Colon (tissue), 2 donors: ENCODE results near the gene TUBA3E.
"Not testable (repeated sequence)": the region's sequence is repeated elsewhere in the genome, so short reads cannot be mapped to it uniquely, and the experiment has no call there.

Source experiments
- FAIRE-seq: peaks from 2 replicates; lab custom pipeline; 2012; peaks lifted over from hg19 to GRCh38; lab: Jason Lieb, UNC
- donor health status: control.
- donor health status: control.

The TUBA3E gene

DNA sequence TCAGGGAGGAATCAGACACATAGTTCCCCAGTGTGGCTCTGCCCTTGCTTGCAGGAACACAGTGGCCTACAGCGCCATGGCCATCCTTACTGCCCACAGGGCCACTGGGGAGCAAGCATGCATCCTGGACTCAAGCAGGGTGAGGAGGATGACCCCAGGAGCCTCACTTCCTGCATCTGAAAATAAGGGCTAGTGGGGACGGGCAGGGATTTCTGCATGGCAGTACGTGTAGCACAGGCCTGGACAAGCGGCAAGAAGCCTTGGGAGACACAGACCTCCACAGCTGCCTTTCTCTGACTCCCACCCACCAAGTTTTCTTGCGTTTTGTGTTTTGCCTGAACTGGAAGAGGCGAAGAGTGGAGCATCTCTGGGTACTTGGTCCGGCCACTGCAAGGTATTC lies 35.8 kb downstream of the TUBA3E start:
- FAIRE-seq: not testable (repeated sequence)

DNA sequence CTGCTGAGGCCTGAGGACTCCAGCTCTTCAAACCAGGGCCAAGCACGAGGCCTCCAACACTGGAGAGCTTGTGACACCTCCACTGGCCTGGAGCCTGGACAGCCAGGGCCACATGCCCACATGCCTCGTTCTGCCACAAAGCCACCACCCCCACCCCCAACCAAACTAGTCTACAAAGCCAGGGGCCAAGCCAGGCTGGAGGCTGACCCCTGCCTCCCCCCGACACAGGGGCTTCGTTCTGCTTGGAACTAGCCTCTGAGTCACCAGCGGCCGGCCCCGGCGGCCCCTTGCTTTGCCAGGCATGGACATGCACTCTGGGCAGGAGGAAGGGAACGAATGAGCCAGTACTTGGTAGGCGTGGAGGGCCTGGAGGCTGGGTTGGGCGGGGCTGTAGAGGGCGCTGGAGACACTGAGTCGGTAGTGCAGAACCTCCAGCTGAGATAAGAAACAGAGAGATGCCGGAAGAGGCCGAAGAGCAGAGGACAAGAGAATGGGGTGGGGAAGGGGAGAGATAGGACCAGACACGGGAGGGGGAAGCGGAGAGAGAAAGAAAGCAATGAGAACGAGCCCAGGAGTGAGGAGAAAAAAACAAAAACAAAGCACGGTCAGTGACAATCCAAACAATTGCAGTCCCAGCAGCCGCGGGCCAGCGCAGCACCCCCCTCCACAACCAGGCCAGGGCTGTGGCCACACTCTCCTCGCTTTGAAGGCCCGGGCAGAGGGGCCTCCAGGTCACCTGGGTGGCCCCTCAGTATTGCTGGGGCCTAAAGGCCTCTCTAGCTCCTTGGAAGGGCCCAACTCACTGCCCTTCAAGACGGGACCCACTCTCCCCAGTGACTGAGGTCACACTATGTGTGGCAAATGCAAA lies 37.2 kb downstream of the TUBA3E start:
- FAIRE-seq: not testable (repeated sequence)

DNA sequence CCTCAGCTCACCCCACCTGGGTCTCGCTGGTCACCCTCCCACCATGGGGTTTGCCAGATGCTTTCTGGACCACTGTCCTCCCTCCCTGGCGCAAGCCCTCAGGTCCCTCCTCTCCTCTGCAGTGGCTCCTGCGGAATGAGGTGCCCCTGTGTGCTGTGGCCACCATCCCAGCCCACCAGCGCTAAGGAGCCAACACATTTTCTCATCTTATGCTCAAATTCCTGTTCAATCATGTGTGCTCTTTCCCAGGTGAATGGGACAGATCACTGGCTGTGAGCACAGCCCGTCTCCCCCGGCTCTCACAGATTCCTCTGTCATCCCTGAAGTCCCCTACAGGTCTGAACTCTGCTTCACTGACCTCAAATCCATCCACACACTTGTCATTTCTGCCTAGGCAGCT lies 38.1 kb downstream of the TUBA3E start:
- FAIRE-seq: no peak

DNA sequence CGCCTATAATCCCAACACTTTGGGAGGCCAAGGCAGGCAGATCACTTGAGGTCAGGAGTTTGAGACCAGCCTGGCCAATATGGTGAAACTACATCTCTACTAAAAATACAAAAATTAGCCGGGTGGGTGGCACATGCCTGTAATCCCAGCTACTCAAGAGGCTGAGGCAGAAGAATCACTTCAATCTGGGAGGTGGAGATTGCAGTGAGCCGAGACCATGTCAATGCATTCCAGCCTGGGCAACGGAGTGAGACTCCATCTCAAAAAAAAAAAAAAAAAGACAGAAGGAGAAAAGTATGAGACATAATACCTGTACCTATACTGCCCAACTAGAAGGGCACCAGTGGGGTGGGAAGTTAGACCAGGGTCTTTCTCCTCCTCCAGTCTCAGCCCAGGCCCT lies 38.9 kb downstream of the TUBA3E start:
- not testable (repeated sequence) for FAIRE-seq

DNA sequence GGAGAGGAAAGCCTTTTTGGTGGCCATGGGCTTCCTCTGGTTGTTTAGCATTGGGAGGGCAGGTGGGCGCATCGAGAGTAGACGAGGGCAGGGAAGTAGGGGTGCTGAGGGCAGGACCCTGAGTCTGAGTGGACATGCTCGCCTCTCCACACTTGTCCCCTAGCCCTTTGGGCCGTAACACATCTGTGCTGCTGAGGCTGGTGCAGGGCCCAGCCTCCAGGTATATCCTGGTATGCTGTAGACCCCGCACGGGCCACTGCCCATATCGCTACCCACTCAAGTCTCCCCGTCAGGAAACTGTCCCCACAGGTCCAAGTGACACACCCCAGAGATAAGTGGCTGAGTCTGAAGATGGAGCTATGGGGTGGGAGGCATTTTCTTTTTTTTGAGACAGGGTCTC lies 39.6 kb downstream of the TUBA3E start:
- no peak for FAIRE-seq

DNA sequence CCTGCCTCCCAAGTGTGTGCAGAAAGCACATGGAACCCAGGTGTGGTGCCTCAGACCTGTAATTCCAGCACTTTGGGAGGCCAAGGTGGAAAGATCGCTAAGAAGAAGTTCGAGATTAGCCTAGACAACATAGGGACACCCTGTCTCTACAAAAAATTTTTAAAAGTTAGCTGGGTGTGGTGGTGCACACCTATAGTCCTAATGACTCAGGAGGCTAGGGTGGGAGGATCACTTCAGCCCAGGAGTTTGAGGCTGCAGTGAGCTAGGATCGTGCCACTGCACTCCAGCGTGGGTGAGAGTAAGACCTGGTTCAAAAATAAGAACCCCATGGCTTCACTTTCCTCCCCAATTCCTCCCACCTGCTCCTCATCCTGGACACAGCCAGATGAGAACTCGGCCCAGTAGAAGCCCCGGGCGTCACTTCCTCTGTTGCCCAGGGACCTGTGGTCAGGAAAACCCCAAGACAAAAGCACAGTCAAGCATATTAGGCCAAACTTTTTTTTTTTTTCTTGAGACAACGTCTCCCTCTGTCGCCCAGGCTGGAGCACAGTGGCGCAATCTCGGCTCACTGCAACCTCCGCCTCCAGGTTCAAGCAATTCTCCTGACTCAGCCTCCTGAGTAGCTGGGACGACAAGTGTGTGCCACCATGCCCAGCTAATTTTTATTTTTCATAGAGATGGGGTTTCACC lies 40.3 kb downstream of the TUBA3E start:
- not testable (repeated sequence) for FAIRE-seq

DNA sequence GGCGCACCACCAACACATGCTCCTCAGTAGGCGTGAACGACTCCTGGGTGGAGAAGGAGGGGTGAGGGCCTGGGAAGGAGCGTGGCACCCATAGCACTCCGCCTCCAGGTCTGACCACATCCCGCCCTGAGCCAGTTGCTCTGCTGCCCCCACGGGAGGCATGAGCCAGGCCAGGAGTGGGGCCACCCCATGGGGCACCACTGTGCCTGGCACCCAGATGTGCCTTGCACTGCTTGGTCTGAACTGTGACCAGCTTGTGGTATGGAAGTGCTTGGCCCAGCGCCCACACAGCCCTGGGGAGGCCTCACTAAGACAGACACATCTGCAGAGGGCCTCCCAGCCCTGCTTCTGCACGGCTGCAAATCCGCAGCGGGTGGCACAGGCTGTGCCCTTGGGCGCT lies 40.9 kb downstream of the TUBA3E start:
- FAIRE-seq: not testable (repeated sequence)

DNA sequence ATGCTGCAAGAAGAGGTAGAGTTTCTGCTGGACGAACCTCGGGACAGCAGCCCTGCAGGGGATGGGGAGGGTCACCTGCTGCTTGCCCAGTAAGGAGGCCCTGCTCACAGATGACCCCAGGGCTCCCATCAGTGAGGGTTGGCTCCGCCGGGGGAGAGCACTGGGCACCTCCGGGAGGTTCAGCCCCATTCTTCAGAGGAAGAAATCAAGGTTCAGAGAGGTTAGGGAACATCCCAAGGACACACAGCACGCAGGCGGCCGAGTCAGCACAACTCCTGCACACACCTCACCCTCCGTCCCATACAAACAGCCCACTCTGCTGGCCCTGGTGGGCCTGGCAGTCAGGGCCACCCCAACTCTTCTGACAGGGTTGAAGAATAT lies 41.6 kb downstream of the TUBA3E start:
- FAIRE-seq: no peak

DNA sequence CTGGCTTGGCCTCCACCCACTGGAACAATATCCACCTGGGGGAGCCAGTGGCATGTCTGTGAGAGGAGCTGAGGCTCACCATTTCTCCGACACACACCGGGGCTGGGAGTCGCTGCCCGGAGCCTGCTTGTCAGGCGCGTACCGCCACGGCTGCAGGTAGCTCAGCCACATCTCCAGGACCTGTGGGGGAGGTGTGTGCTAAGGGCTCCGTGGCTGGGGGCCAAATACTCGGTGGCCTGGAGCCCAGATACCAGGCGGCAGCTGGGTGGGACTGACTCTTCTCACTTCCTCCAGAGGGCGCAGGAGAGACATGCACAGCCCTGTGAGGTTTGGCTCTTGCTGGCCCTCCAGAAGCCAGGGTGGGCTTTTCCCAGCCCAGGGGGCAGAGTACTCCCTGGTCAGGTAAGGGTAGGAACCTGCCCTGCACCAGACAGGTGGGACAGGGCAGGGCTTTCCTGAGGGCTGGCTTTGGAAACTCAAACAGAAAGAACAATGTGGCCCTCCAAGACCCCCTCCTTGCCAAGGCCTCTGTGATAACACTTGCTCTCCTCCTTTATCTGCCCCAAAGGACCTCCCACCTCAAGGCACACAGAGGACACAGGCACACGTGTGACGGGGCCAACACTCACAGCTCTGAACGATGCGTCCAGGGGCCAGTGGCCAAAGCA lies 42.1 kb downstream of the TUBA3E start:
- FAIRE-seq: not testable (repeated sequence)

DNA sequence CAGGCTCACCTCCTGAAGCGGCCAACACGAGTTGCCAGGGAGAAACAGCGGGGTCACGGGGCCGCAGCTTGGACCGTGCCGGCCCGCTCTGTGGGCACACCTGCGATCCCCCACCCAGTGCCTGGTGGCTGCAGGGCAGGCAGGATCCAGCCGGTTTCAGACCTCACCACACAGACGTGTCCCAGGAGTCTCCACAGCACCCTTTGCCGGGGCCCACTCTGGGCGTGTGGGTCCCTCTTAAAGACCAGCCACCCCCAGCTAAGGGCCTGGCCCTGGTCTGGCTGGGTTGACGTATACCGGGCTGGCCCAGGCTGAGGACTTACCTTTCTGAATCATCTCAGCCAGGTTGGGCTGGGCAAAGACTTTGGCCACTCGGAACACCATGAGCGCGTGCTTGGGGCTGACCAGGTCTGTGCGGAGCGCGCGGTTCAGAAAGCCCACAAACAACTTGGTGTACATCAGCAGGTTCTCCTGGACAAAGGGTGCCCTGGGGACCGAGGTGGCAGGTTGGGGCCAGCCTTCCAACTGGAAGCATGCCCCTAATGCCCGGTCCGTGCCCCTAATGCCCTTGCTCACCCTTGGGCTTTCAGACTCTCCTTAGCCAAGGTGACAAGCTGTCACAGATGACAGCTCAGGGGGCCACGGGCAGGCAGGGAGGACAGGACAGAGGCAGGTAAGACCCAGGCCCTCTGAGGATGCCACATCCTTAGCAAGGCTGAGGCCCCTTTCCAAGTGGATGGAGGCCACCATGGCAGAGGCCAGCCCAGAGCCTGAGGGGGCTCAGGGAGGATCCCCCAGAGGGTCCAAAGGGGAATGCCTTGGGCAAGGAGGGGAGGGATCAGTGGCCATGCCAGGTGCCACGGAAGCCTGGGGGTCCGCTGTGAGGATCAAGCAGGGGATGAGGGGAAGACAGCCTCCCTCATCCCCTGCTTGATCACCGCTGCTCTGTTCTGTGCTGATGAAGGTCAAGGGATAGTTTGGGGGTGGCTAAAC lies 43.2 kb downstream of the TUBA3E start:
- no peak for FAIRE-seq

DNA sequence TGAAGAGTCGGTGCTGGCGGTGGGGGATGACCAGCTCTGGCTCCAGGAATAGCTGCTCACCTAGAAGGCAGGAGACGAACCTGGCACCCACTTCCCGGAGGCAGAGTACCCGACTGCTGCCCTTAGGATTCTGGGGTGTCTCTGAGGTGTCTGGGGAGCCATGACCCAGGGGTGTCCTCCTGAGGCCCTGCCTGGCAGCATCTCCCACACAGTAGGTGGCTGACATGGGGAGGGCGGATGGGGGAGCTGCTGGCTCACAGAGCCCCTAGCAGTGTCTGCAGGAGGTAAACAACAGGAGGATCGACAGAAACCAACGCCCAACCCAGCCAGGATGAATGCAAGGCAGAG lies 43.8 kb downstream of the TUBA3E start:
- not testable (repeated sequence) for FAIRE-seq

DNA sequence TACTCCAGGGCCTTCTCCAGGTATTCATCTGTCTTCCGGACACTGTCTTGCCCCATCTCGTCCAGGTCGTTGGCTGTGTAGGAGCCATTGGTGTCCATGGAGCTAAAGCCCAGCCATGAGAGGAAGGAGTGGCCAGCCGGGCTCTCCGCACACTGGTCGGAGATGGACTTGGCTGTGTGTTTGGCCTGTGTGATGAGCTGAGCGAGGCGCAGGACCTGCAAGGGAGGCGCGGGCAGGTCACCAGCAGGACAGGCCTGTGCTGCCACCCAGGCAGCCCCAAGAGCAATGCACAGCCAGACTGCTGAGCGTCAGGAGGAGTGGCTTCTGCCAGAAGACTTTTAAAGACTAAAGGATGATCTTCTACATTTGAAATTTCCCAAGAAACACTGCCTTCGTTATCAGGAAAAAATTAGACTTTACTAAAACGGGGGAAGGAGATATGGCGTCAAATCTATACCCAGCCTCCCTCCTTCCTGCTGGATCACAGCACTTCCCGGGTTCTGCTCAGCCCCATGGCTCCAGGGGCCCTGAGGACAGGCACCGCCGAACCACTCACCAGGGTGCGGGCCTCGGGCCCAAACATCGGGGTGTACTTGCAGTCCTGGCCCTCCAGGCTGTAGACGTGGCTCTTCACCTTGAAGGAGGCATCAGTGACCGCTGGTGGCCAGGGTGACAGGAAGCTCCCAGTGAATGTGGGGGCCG lies 44.4 kb downstream of the TUBA3E start:
- FAIRE-seq: not testable (repeated sequence)

DNA sequence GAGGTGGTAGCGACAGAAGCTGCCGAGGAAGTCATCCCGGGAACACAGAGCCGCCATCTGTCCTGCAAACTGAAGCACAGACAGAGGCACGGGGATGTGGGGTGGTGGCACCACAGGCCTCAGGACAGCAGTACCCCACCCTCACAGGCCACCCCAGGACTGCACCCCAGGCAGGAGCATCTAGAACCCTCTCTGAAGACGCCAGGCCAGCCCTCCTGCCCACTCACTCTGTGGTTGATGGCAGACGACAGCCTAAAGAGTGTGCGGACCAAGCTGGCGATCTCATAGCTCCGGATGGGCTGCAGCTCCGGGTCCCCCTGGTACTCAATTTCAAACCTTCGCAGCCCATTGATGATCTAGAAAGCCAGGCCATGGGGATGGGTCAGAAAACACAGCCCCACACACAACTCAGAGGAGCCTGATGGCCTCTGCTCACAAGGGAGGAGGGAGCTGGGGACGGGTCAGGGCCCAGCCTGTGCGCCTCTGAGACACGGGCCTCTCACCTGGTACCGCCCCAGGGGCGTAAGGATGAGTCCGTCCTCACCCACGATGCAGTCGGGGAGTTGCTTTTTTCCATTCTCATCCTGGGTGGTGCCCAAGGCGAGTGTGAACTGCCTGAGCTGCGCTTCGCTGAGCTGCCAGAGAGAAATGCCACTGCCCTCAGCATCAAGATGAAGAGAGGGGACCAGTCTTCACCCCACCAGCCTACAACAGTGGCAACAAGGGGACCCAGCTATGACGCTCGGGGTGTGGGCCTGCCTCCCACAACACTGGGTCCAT lies 45.2 kb downstream of the TUBA3E start:
- FAIRE-seq: no peak

DNA sequence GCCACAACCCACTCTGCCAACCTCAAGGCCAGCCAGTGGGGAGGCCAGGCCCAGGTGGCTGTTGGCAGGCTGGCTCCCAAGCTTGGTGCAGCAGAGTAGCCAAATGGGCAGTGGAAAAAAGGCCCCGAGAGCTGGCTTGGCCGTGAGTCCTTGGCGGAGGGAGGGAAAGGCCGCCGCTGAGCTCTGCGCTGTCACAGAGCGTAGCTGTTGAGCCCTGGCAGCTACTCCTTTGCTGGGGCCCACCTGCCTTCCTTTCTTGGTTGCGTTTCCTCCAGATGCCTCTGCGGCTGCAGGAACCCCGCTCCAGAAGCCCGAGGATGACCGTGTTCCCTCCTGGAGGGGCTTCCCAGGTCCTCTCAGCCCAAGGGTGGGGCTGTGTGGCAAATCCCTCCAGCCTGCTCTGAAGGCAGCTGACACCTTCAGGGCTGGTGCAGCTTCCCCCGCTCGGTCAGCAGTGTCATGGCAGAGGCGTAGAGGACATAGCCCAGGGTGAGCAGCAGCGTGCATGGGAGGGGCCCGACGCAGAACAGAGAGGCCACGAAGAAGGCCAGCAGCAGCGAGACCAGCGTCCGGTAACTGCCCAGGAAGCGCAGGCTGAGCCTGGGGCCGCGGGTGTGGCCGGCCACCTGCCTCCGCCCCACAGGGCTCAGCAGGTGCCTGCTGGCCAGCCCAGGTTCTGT lies 46.0 kb downstream of the TUBA3E start:
- FAIRE-seq: not testable (repeated sequence)

DNA sequence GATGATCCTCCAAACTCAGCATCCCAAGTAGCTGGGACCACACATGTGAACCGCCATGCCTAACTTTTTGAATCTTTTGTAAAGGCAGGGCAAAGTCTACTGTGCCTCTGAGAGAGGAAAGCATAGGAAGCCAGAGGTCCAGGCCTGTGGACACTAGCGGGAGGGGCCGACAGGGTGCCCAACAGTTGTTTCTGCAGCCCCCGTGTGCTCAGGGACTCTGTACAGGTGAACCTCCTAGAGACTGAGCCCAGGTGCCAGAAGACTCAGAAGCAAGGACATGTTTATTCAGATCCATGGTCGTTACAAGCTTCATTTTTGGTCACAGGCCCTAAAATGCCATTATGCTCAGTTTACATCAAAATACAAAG lies 47.1 kb downstream of the TUBA3E start:
- FAIRE-seq: not testable (repeated sequence)

DNA sequence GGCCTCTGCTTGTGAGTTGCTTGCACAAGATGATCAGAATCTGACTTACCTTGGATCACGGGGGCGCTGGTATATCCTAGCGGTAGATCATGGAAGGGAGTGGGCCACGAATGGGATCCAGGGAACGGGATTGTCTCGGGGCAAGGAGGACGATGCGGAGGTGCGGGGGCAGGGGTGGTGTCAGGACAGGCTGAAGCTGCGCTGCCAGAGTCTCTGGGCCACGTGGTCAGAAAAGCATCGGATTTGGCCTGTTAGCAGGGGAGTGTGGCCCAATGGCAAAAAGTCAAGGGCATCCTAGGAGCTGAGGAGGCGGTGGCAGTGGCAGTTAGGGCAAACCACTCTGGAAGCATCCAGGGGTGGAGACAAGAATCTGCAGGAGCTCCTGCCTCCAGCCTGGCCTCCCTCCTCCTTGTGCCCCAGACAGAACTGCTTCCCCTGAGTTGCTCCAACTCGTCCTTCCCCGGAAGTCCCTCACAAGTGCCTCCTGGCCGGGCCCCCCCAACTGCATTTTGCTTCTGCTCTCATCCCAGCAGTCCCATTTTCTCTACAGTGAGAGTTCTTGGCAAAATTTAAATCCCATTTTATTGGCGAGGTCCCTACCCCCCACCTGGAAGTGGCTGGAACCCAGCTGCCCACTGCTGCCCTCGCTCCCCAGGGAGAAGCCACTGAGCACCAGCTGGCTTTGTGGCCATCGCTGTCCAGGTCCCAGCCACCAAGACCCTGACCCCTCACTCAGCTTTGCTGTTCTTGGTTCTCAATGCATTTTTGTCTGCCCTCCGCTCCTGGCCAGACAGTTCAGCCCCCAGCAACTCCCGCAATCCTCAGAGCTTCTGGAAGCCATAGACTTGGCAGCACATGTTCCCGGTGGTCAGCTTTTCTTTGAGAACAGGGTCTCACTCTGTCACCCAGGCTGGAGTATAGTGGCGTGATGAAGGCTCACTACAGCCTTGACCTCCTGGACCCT lies 47.8 kb downstream of the TUBA3E start:
- no peak for FAIRE-seq

DNA sequence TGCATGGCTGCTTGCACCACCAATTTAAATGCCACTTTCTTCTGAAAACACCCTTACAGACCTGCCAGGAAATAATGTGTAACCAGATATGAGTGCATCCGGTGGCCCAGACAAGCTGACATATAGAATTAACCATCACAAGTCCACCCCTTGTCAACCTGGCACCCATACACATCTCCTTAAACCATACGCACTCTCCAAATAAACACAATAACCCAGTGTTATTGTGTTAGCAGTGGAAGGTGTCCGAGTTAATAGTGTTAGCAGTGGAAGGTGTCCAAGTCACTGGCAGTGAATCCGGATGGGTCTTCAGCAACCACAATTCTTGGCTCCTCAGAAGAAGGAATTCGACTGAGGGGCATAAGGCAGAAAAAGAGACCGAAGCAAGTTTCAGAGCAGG lies 49.7 kb downstream of the TUBA3E start:
- FAIRE-seq: not testable (repeated sequence)

DNA sequence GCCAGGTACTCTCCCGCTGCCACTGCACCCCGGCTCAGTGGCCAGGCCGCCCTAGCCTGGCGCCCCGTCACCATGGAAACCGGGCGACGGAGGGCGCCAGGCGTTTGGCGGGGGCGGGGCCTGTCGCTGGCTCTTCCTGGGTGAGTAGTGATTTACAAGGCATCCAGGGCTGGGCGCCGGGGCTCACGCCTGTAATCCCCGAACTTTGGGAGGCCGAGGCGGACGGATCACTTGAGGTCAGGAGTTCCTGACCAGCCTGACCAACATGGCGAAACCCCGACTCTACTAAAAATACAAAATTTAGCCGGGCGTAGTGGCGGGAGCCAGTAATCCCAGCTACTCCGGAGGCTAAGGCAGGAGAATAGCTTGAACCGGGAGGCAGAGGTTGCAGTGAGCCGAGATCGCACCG lies 53.2 kb downstream of the TUBA3E start, which contains the start of gene CCDC74B:
Gene CCDC74B, minus strand, starts transcription at position 107 of the 409 bp plus-strand sequence. CDS start 116 bp downstream, outside the sequence.
- FAIRE-seq: not testable (repeated sequence)
